ENCODE measurements around the gene LAMTOR2. TPM values are rescaled to one million over a fixed set of nuclear protein-coding genes. Genes with fewer than 3 reads are reported as not detected.

Gene LAMTOR2
- polyA plus RNA-seq, 1 donor (not counting 4 experiments of a cell fraction or from before 2014, with no cell fraction given): 67.5 TPM

GRCh38 chr1:156080863-156081179 lies 26.2 kb downstream of the LAMTOR2 start:
- no peaks in the 10 kb centered on the region for H3K36me3 ChIP-seq (ENCODE audit: control insufficient read depth in 2 of 2, extremely low read depth in 1 of 2, insufficient read depth in 2 of 2, low read length in 2 of 2)
- no peaks in the 10 kb centered on the region for H3K79me2 ChIP-seq (ENCODE audit: control insufficient read depth, insufficient read depth, low read length)
- H3K4me2 ChIP-seq (ENCODE audit: control insufficient read depth, extremely low read depth, insufficient read depth, low read depth, low read length): peak overlapping the region; percentile 67
- no peak overlapping the region for H3K9ac ChIP-seq (ENCODE audit: control insufficient read depth, extremely low read depth, insufficient read depth, low read length)
- no peak overlapping the region for H2AFZ ChIP-seq (ENCODE audit: control insufficient read depth, low read length)
- no peak for DNase-seq (ENCODE audit: low read depth, low spot score)
- no peak overlapping the region for H3K27ac ChIP-seq (ENCODE audit: control insufficient read depth, insufficient read depth, low read length)
- H3K4me3 ChIP-seq (ENCODE audit: control insufficient read depth in 2 of 3, extremely low read depth in 1 of 3, insufficient read depth in 2 of 3, low read depth in 1 of 3, low read length in 3 of 3): no peak overlapping the region
- H3K27me3 ChIP-seq (ENCODE audit: control insufficient read depth, extremely low read depth, insufficient read depth, low read length): no peaks in the 10 kb centered on the region
- H4K20me1 ChIP-seq (ENCODE audit: control insufficient read depth, extremely low read depth, insufficient read depth, low read length): no peaks in the 10 kb centered on the region
- TF ChIP-seq EZH2 (IDR thresholded peaks at IDR 0.05; ENCODE audit: low read length) (no peak), CTCF (optimal IDR thresholded peaks at IDR 0.05 in 1 of 3, IDR thresholded peaks at IDR 0.05 in 1 of 3, conservative IDR thresholded peaks at IDR 0.05 in 1 of 3; ENCODE audit: extremely low read depth in 1 of 3, insufficient read depth in 2 of 3, low read length in 3 of 3) (no peak)
- dilution Hi-C loops (cut with MboI; ENCODE audit: extremely low pct_ligation_motif_present, low sequenced_read_pairs): no loop called here
- no peaks in the 10 kb centered on the region for H3K9me3 ChIP-seq (ENCODE audit: control insufficient read depth, low read depth, low read length)
- H3K4me1 ChIP-seq (ENCODE audit: control insufficient read depth, extremely low read depth, insufficient read depth, low read length): peaks cover 4% of the 10 kb centered on the region
- FAIRE-seq: no peak
- H3K9me1 ChIP-seq (ENCODE audit: control insufficient read depth, extremely low read depth, insufficient read depth, low read length): no peaks in the 10 kb centered on the region

- no peaks in the 10 kb centered on the region for H3K9me3 ChIP-seq (ENCODE audit: control insufficient read depth, low read depth, low read length)
- FAIRE-seq (no peak), DNase-seq (ENCODE audit: low read depth, low spot score) (no peak)
- H3K9ac ChIP-seq (ENCODE audit: control insufficient read depth, extremely low read depth, insufficient read depth, low read length): peak overlapping the region; percentile 37
- dilution Hi-C loops (cut with MboI; ENCODE audit: extremely low pct_ligation_motif_present, low sequenced_read_pairs): no loop called here
- H4K20me1 ChIP-seq (ENCODE audit: control insufficient read depth, extremely low read depth, insufficient read depth, low read length): no peaks in the 10 kb centered on the region
- no peaks in the 10 kb centered on the region for H3K79me2 ChIP-seq (ENCODE audit: control insufficient read depth, insufficient read depth, low read length)
- no peak overlapping the region for H2AFZ ChIP-seq (ENCODE audit: control insufficient read depth, low read length)
- TF ChIP-seq CTCF (optimal IDR thresholded peaks at IDR 0.05 in 1 of 3, IDR thresholded peaks at IDR 0.05 in 1 of 3, conservative IDR thresholded peaks at IDR 0.05 in 1 of 3; ENCODE audit: extremely low read depth in 1 of 3, insufficient read depth in 2 of 3, low read length in 3 of 3) (no peak), EZH2 (IDR thresholded peaks at IDR 0.05; ENCODE audit: low read length) (no peak)
- no peaks in the 10 kb centered on the region for H3K9me1 ChIP-seq (ENCODE audit: control insufficient read depth, extremely low read depth, insufficient read depth, low read length)
- H3K4me3 ChIP-seq (ENCODE audit: control insufficient read depth in 2 of 3, extremely low read depth in 1 of 3, insufficient read depth in 2 of 3, low read depth in 1 of 3, low read length in 3 of 3): peak overlapping the region; percentile 57 to 85 (median 65)
- H3K4me2 ChIP-seq (ENCODE audit: control insufficient read depth, extremely low read depth, insufficient read depth, low read depth, low read length): peak overlapping the region; percentile 83
- H3K4me1 ChIP-seq (ENCODE audit: control insufficient read depth, extremely low read depth, insufficient read depth, low read length): peaks cover 4% of the 10 kb centered on the region
- H3K27me3 ChIP-seq (ENCODE audit: control insufficient read depth, extremely low read depth, insufficient read depth, low read length): no peaks in the 10 kb centered on the region
- H3K36me3 ChIP-seq (ENCODE audit: control insufficient read depth in 2 of 2, extremely low read depth in 1 of 2, insufficient read depth in 2 of 2, low read length in 2 of 2): no peaks in the 10 kb centered on the region
- H3K27ac ChIP-seq (ENCODE audit: control insufficient read depth, insufficient read depth, low read length): no peak overlapping the region
Measured at GRCh38 chr1:156081180-156081916, 26.8 kb downstream of the LAMTOR2 start.

Measured in keratinocyte (primary cell).